AG10803 (cell line): ENCODE results near the gene NPW.

ENCODE experiments used
- DNase-seq: peaks from one replicate; pipeline ENCODE4 v3.0.0; 2010; ENCODE audit warnings: low read depth
- H3K4me3 ChIP-seq: 2 replicates; pipeline ENCODE4 v1.5.1; 2011; ENCODE audit warnings: mild to moderate bottlenecking, low read length, control low read depth
- TF ChIP-seq, protein P1 (sequence below): conservative IDR thresholded peaks from 2 replicates; pipeline ENCODE4 v1.5.1; 2011; ENCODE audit warnings: mild to moderate bottlenecking, low read length, control low read depth, inconsistent platforms

The NPW gene

GRCh38 chr16:2040041-2040786 is 20.6 kb downstream of the NPW start:
- H3K4me3 ChIP-seq: no peak overlapping the region
- TF ChIP-seq, protein P1, sequence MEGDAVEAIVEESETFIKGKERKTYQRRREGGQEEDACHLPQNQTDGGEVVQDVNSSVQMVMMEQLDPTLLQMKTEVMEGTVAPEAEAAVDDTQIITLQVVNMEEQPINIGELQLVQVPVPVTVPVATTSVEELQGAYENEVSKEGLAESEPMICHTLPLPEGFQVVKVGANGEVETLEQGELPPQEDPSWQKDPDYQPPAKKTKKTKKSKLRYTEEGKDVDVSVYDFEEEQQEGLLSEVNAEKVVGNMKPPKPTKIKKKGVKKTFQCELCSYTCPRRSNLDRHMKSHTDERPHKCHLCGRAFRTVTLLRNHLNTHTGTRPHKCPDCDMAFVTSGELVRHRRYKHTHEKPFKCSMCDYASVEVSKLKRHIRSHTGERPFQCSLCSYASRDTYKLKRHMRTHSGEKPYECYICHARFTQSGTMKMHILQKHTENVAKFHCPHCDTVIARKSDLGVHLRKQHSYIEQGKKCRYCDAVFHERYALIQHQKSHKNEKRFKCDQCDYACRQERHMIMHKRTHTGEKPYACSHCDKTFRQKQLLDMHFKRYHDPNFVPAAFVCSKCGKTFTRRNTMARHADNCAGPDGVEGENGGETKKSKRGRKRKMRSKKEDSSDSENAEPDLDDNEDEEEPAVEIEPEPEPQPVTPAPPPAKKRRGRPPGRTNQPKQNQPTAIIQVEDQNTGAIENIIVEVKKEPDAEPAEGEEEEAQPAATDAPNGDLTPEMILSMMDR: no peak
- DNase-seq: no peak

DNA sequence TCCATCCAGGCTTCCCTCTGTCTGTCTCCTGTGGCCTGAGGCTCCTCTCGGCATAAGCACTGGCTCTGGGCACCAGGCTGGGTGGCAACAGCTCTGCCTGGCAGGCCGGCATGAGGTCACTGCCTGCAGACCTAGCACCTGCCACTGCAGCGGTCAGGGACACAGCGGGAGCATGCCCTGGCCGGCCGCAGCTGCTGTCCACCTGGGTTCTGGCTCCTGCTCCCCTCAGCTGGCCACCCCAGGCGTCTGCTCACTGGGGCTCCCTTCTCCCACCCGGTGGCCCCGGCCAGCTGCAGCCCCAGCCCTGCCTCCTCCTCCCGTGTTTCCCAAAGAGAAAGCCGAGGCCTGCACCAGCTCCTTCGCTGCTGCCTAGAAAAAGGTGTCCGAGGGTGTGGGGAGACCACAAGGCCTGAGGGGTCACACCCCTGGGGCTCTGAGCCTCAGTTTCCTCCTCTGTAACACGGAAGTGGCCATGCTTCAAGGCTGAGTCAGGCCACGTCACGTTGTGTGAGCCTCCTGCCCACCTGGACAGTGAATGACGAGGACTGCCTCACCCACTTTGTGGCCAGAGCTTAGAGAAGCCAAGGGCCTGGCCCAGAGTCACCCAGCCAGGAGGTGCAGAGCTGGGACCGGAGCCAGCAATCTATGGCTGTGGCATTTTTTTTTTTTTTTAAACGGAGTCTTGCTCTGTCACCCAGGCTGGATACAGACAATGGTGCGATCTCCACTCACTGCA is 21.4 kb downstream of the NPW start:
- TF ChIP-seq, protein P1: no peak
- DNase-seq: no peak

GRCh38 chr16:2042171-2042985 is 22.8 kb downstream of the NPW start:
- DNase-seq: no peak
- TF ChIP-seq, protein P1: no peak

More for the DNA sequence above, 21.4 kb downstream of the NPW start:
- H3K4me3 ChIP-seq: no peak overlapping the region

DNA sequence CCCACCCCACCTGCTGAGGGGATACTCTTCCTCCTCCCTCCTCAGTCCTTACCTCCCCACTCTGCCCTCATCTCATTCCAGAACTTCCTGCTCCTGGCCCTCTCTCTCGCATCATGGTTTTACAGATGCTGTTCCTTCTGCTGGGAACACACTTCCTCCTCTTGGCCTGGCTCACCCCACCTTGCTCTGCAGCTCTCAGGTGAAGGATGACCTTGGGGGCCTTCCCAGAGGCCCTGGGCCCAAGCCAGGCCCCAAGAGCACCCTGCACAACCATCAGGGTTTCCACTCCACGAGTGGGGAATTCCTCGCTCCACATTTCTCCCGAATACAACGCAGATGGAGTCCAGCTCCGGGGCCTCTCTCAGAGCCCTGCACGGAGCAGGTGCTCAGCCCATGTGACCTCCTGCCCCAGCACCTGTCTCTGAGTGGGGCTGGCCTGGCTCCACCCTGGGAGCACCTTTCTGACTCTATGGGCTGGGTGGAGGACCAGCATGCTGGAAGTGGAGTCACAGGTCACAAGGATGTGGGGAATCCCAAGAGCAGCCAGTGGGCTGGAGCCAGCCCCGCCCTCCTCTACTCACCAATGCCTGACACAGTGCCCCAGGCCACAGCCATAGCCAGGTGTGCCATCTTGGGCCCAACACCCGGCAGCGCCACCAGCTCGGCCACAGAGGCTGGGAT is 23.5 kb downstream of the NPW start:
- H3K4me3 ChIP-seq: no peak overlapping the region
- no peak for DNase-seq

More at GRCh38 chr16:2042171-2042985, 22.8 kb downstream of the NPW start:
- no peak overlapping the region for H3K4me3 ChIP-seq

GRCh38 chr16:2043667-2044451 is 24.3 kb downstream of the NPW start:
- no peak for DNase-seq
- TF ChIP-seq, protein P1: no peak
- no peak overlapping the region for H3K4me3 ChIP-seq

More for the DNA sequence above, 23.5 kb downstream of the NPW start:
- TF ChIP-seq, protein P1: no peak

- no peak overlapping the region for H3K4me3 ChIP-seq
Observed at GRCh38 chr16:2044541-2044940, 25.0 kb downstream of the NPW start.

More at GRCh38 chr16:2044541-2044940, 25.0 kb downstream of the NPW start:
- TF ChIP-seq, protein P1: no peak
- DNase-seq: no peak
